Common myeloid progenitor, CD34-positive (primary cell): ENCODE measurements around the gene SLC6A6.
A peak's percentile ranks its signal among the peaks of the same experiment; 100 is the strongest.

Source experiments
- CTCF ChIA-PET: fragments of 350-600 bp; sonication (Branson Sonifier 250); formaldehyde crosslinking; loops from one replicate; lab custom pipeline; 2021; ENCODE audit warnings: antibody characterized with exemption; lab: Charles Lee
- POLR2A ChIA-PET: fragments of 350-600 bp; sonication (Branson Sonifier 250); formaldehyde crosslinking; loops from one replicate; lab custom pipeline; 2021; ENCODE audit warnings: antibody characterized with exemption; lab: Charles Lee
- DNase-seq, 3 donors: peaks; one replicate each; pipeline versions ENCODE4 v3.0.0 to v3.0.0-alpha.2; 2013
- H3K27ac ChIP-seq, 2 experiments: 1 replicate in 1 of 2; 2 replicates in 1 of 2; pipeline ENCODE4 v1.7.0; 2013; ENCODE audit warnings: inconsistent platforms in 2 of 2, low read length in 2 of 2, mild to moderate bottlenecking in 2 of 2, low read depth in 1 of 2, moderate library complexity in 1 of 2; ENCODE audit not compliant: severe bottlenecking in 2 of 2, insufficient read depth in 1 of 2, poor library complexity in 1 of 2
- H3K27me3 ChIP-seq, 5 experiments: replicated peaks in 2 of 5; 1 replicate in 3 of 5; 2 replicates in 2 of 5; pipeline versions ENCODE4 v1.6.1 to v1.7.0; 2013; ENCODE audit warnings: low read length in 4 of 5, mild to moderate bottlenecking in 2 of 5, moderate library complexity in 2 of 5, inconsistent platforms in 1 of 5; ENCODE audit not compliant: insufficient read depth in 5 of 5, control insufficient read depth in 4 of 5
- H3K36me3 ChIP-seq, 4 experiments: 1 replicate in 2 of 4; 2 replicates in 2 of 4; pipeline versions ENCODE4 v1.6.1 to v1.7.0; 2013; ENCODE audit warnings: low read length in 3 of 4, control low read depth in 1 of 4, mild to moderate bottlenecking in 1 of 4; ENCODE audit not compliant: control insufficient read depth in 4 of 4, insufficient read depth in 4 of 4
- H3K4me1 ChIP-seq, 4 experiments: 1 replicate in 3 of 4; 2 replicates in 1 of 4; pipeline versions ENCODE4 v1.6.1 to v1.7.1; 2013; ENCODE audit warnings: low read length in 3 of 4, mild to moderate bottlenecking in 3 of 4, control low read depth in 1 of 4, inconsistent platforms in 1 of 4, moderate library complexity in 1 of 4; ENCODE audit not compliant: control insufficient read depth in 4 of 4, insufficient read depth in 4 of 4; ENCODE audit errors: control extremely low read depth in 1 of 4
- H3K4me3 ChIP-seq, 7 experiments: 1 replicate in 4 of 7; 2 replicates in 3 of 7; pipeline versions ENCODE4 v1.5.1 to v1.7.0; 2013; ENCODE audit warnings: mild to moderate bottlenecking in 7 of 7, low read length in 6 of 7, moderate library complexity in 6 of 7, inconsistent platforms in 2 of 7, low read depth in 2 of 7, control low read depth in 1 of 7; ENCODE audit not compliant: insufficient read depth in 4 of 7, control insufficient read depth in 1 of 7; ENCODE audit errors: extremely low read depth in 1 of 7
- H3K9me3 ChIP-seq, 5 experiments: 1 replicate in 4 of 5; 2 replicates in 1 of 5; pipeline versions ENCODE4 v1.6.1 to v1.7.1; 2013; ENCODE audit warnings: low read length in 4 of 5, mild to moderate bottlenecking in 2 of 5, inconsistent platforms in 1 of 5, low read depth in 1 of 5, moderate library complexity in 1 of 5; ENCODE audit not compliant: control insufficient read depth in 4 of 5, insufficient read depth in 2 of 5; ENCODE audit errors: control extremely low read depth in 1 of 5
- WGBS: methylation state at CpG from one replicate; pipeline ENCODE4 v1.1.5; 2013; ENCODE audit not compliant: insufficient coverage; 5-methylcytosine and 5-hydroxymethylcytosine counted together

SLC6A6 gene

DNA sequence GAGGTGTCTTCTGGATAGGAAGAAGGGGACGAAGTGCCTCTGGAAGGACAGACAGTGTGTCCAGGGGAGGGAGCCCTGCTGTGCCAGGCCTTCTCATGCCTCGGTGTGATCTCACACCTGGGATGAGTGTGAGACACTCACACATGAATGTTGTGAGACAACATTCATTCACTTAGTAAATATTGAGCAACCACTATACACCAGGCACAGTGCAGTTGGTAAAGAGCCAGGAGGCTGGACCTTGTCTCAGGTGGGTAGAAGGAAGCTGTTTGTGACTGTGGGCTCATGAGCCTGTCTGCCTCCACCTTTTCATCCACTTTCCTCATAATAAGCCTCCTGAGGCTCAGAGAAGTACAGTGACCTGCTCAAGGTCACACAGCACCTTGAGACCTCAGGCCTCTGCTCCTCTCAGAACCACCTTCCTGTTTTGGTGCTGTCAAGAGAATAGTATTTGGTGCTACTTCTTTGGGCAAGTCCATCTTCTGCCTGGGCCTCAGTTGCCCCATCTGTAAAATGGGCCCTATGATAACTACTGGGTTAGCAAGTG, 20.9 kb downstream of the SLC6A6 start:
- Histone ChIP-seq H3K27ac (peak overlapping the region in 1 of 2 experiments; percentile 58), H3K9me3 (no peaks in the 10 kb centered on the region), H3K4me3 (no peak overlapping the region), H3K27me3 (no peaks in the 10 kb centered on the region), H3K36me3 (peaks cover 0 to 26% (median 7%) of the 10 kb centered on the region in 4 experiments), H3K4me1 (peaks cover 14 to 71% (median 70%) of the 10 kb centered on the region in 4 experiments)
- CTCF ChIA-PET: interaction anchor here (1.1 to 11.5 kb wide), 4 partner anchors 9 to 25 kb away, joined by 5 to 100 read pairs (median 5); partner anchors contain the start of gene SLC6A6
- no peak for DNase-seq
- WGBS: 89% methylated on average over 1 of the region's 2 CpGs
- POLR2A ChIA-PET: no interaction called here

GRCh38 chr3:14423963-14424362, 21.6 kb downstream of the SLC6A6 start:
- H3K36me3 ChIP-seq: peaks cover 0 to 23% (median 5%) of the 10 kb centered on the region in 4 experiments
- no peaks in the 10 kb centered on the region for H3K27me3 ChIP-seq
- POLR2A ChIA-PET: interaction anchor here (0.5 kb wide), 1 partner anchor 279 kb away, joined by 3 read pairs; no protein-coding TSS in a partner anchor
- 80% methylated on average over 1 of the region's 3 CpGs for WGBS
- peak overlapping the region in 1 of 2 experiments; percentile 58 for H3K27ac ChIP-seq
- peak in 1 of 3 donors; percentile 31 for DNase-seq
- no peak overlapping the region for H3K4me3 ChIP-seq
- H3K9me3 ChIP-seq: no peaks in the 10 kb centered on the region
- CTCF ChIA-PET: interaction anchor here (0.7 to 11.5 kb wide), 10 partner anchors 10 to 49 kb away, joined by 3 to 100 read pairs (median 4); partner anchors contain the start of gene SLC6A6
- H3K4me1 ChIP-seq: peaks cover 14 to 71% (median 67%) of the 10 kb centered on the region in 4 experiments

DNA sequence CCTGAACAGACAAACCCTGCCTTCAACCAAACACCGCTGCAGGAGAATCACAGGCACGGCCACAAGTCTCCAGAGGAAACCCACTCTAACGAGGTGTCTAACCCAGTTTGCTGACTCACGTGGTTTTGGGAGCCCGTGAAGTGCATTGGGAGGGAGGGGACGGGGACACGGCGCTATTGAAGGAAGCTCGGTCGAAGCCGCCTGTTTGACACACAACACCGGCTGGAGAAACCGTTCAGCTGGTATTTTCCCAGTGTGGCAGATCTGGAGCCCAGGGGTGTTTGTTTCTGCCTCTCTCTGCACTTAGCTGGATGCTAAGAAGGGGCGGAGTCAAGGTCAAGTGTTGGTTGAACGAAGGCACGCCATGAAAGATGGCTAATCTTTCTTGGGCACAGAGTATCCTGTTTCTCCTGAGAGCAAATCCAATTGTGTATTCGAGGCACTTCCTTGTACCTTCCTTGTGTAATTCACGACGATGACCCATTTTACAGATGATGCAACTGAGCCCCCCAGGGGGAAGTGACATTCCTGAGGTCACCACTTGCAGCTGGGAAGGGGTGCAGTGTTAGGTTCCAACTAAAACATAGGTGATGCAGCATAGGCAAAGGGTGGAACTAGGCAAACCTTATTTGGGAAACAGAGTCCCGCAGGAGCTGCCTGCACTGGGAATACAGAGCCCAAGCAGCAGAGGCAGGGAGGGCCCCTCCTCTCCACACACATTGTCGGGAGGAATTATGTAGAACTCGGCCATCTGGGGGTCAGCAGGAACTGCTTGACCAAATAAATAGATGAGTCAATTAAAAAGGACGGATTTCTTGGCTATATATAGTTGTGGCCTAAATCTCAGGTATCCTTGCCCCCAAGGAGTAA, 22.5 kb downstream of the SLC6A6 start:
- DNase-seq: peak; percentile 63 to 89 (median 87)
- H3K27ac ChIP-seq: peak overlapping the region in 1 of 2 experiments; percentile 58
- peak overlapping the region in 3 of 7 experiments; percentile 4 to 20 (median 15) for H3K4me3 ChIP-seq
- CTCF ChIA-PET: interaction anchor here (0.6 to 11.5 kb wide), 13 partner anchors 12 to 97 kb away, joined by 3 to 100 read pairs (median 5); partner anchors contain the start of gene SLC6A6
- H3K27me3 ChIP-seq: no peaks in the 10 kb centered on the region
- H3K9me3 ChIP-seq: no peaks in the 10 kb centered on the region
- POLR2A ChIA-PET: interaction anchor here (0.5 to 0.9 kb wide), 3 partner anchors 22 to 778 kb away, joined by 3 to 5 read pairs (median 4); partner anchors contain the start of gene SLC6A6
- H3K4me1 ChIP-seq: peaks cover 12 to 75% (median 71%) of the 10 kb centered on the region in 4 experiments
- peaks cover 0 to 23% (median 3%) of the 10 kb centered on the region in 4 experiments for H3K36me3 ChIP-seq
- WGBS: 23% methylated on average over 23 of the region's 23 CpGs

GRCh38 chr3:14425581-14426304, 23.3 kb downstream of the SLC6A6 start:
- H3K4me1 ChIP-seq: peaks cover 16 to 83% (median 79%) of the 10 kb centered on the region in 4 experiments
- H3K27ac ChIP-seq: peak overlapping the region in 1 of 2 experiments; percentile 12
- 28% methylated on average over 11 of the region's 16 CpGs for WGBS
- H3K9me3 ChIP-seq: no peaks in the 10 kb centered on the region
- peak overlapping the region in 3 of 7 experiments; percentile 4 to 24 (median 8) for H3K4me3 ChIP-seq
- CTCF ChIA-PET: interaction anchor here (1.2 to 11.5 kb wide), 8 partner anchors 12 to 222 kb away, joined by 4 to 100 read pairs (median 10); partner anchors contain the start of gene SLC6A6
- H3K36me3 ChIP-seq: peaks cover 0 to 27% (median 3%) of the 10 kb centered on the region in 4 experiments
- POLR2A ChIA-PET: interaction anchor here (0.6 kb wide), 1 partner anchor 22 kb away, joined by 3 read pairs; no protein-coding TSS in a partner anchor
- H3K27me3 ChIP-seq: no peaks in the 10 kb centered on the region
- peak; percentile 41 to 79 (median 74) for DNase-seq

- peak overlapping the region in 1 of 2 experiments; percentile 12 for H3K27ac ChIP-seq
- peak overlapping the region in 2 of 7 experiments; percentile 4 to 8 for H3K4me3 ChIP-seq
- peaks cover 21 to 89% (median 85%) of the 10 kb centered on the region in 4 experiments for H3K4me1 ChIP-seq
- H3K9me3 ChIP-seq: no peaks in the 10 kb centered on the region
- DNase-seq: no peak
- ChIA-PET POLR2A (no interaction called here), CTCF (interaction anchor here (0.7 to 11.5 kb wide), 9 partner anchors 12 to 222 kb away, joined by 4 to 100 read pairs (median 8); partner anchors contain the start of gene SLC6A6)
- H3K27me3 ChIP-seq: no peaks in the 10 kb centered on the region
- H3K36me3 ChIP-seq: peaks cover 0 to 24% (median under 1%) of the 10 kb centered on the region in 4 experiments
- 83% methylated on average over 5 of the region's 5 CpGs for WGBS
Measured at GRCh38 chr3:14426305-14426620, 23.9 kb downstream of the SLC6A6 start.
